Heart left ventricle (tissue), 16 donors: ENCODE data around the gene GZMM. TPM values are rescaled to one million over a fixed set of nuclear protein-coding genes. Genes with fewer than 3 reads are reported as not detected.

ENCODE experiments used
- ATAC-seq, 4 donors: fragments of 200-7000 bp; cut with Tn5 transposase; one replicate each; pipeline ENCODE4 v1.9.1; 2020 to 2022; ENCODE audit warnings: moderate library complexity in 4 of 4, mild to moderate bottlenecking in 3 of 4, moderate number of reproducible peaks in 1 of 4
- DNase-seq, 5 donors: peaks; one replicate each; pipeline ENCODE4 v3.0.0-alpha.2; 2020
- H3K27ac ChIP-seq, 12 donors: fragments of 200-600 bp; sonication (generic) in 4 of 12; one replicate each; pipeline versions ENCODE4 v1.5.0 to v1.8.0; 2016 to 2022; ENCODE audit warnings: mild to moderate bottlenecking in 2 of 12
- H3K27me3 ChIP-seq, 9 donors: fragments of 200-600 bp; sonication (generic) in 2 of 9; one replicate each; pipeline versions ENCODE4 v1.5.1 to v1.8.0; 2016 to 2022; ENCODE audit warnings: mild to moderate bottlenecking in 3 of 9
- H3K36me3 ChIP-seq, 9 donors: fragments of 200-600 bp; sonication (generic) in 2 of 9; one replicate each; pipeline versions ENCODE4 v1.5.0 to v1.8.0; 2018 to 2022; ENCODE audit warnings: mild to moderate bottlenecking in 2 of 9
- H3K4me1 ChIP-seq, 12 donors: fragments of 200-600 bp; sonication (generic) in 4 of 12; one replicate each; pipeline versions ENCODE4 v1.5.0 to v1.8.0; 2016 to 2022; ENCODE audit warnings: mild to moderate bottlenecking in 3 of 12
- H3K4me3 ChIP-seq, 12 donors: fragments of 200-600 bp; sonication (generic) in 4 of 12; one replicate each; pipeline versions ENCODE4 v1.5.0 to v1.8.0; 2017 to 2022; ENCODE audit warnings: mild to moderate bottlenecking in 9 of 12, moderate library complexity in 4 of 12
- H3K9me3 ChIP-seq, 12 donors: fragments of 200-600 bp; sonication (generic) in 4 of 12; one replicate each; pipeline versions ENCODE4 v1.5.0 to v1.8.0; 2016 to 2022; ENCODE audit warnings: mild to moderate bottlenecking in 1 of 12
- POLR2A ChIP-seq, 2 donors: fragments of 450-650 bp; IDR thresholded peaks; one replicate each; pipeline ENCODE4 v1.6.1; 2017; ENCODE audit warnings: antibody characterized with exemption in 2 of 2, mild to moderate bottlenecking in 2 of 2, moderate library complexity in 2 of 2
- WGBS, 4 donors: extraction: QIAGEN DNeasy Blood & Tissue Kit in 2 of 4; methylation state at CpG; one replicate each; pipeline versions ENCODE4 v1.1.5 to v1.1.7; 2013 to 2018; 5-methylcytosine and 5-hydroxymethylcytosine counted together
- intact Hi-C, 10 donors: fragments of 100-400 bp; cut with DNase I; formaldehyde crosslinking; loops; one replicate each; pipeline versions ENCODE4 v1.11.1 to v1.14.2; 2022
- polyA plus RNA-seq, 2 donors: library from polyadenylated mRNA; stranded (reverse); fragments of 200-250 nt; gene quantifications; one replicate each; pipeline ENCODE4 v1.2.3, GENCODE V29; 2013
- total RNA-seq, 9 donors: library from RNA; depleted of rRNA in 2 of 9; stranded (reverse); fragments of >200 nt in 2 of 9; fragmentation: NEBNext Ultra II Directional in 3 of 9; extraction: Animal tissue kit (Norgen Biotek cat#: 25700) in 3 of 9; gene quantifications; one replicate each; pipeline versions ENCODE4 v1.1.0 to v1.2.4, GENCODE V29; 2016 to 2023
- TF ChIP-seq, protein P1 (sequence below), 12 donors: fragments of 200-600 bp; sonication (generic) in 4 of 12; IDR thresholded peaks; one replicate each; pipeline versions ENCODE4 v1.5.0 to v1.8.0; 2018 to 2022; ENCODE audit warnings: antibody characterized with exemption in 12 of 12, mild to moderate bottlenecking in 5 of 12
- donor health status: ischemic (EF 13 %, LVEDD 7.1; RV severe dilation, severe dysfunction).
- donor health status: healthy with polysubstance abuse.
- donor health status: DM: no; HTN: yes; CAD: no.
- donor health status: DM: no; HTN: no; CAD: no.
- donor health status: ischemic (EF 25% LVEDD 6.9; RV normal size, moderate dysfunction).
- donor health status: ischemic (EF 25% LVEDD 5.7; RV mildly dilated, moderate dysfunction).
- donor health status: healthy.
- donor health status: DM: yes; HTN: yes; CAD: no.
- donor health status: ischemic (EF 35%, LVEDD 5.7; RV mildly dilated, moderate dysfunction).
- donor health status: nonischemic (EF 11% LVEDD 7.7; RV severe dilation, severe dysfunction).
- donor health status: DM: yes; HTN: yes; CAD: no.
- donor health status: PGD.
- donor health status: ischemic (EF 29% LVEDD 5.4; RV normal size, mild dysfunction).
- donor health status: nonischemic (EF 23%, LVEDD 6.1; RV moderate dilation, normal function).

GZMM gene
- total and polyA plus RNA-seq, 11 donors, result 0.12 to 3.0 (median 0.47) TPM; not detected in 5

GRCh38 chr19:588093-588740 is 44.4 kb downstream of the GZMM start:
- intact Hi-C loops, result loop anchor here in 1 of 10 donors (10.0 kb wide), 1 partner anchor 147 kb away; no protein-coding TSS in a partner anchor
- 7 to 14% (median 8%) methylated on average over 20 to 41 of the region's 41 CpGs for WGBS, 4 donors
- Histone ChIP-seq H3K36me3 (peaks cover 0 to 5% (median 3%) of the 10 kb centered on the region in 9 donors), H3K27me3 (peaks cover 15 to 51% (median 29%) of the 10 kb centered on the region in 9 donors), H3K4me1 (peaks cover 0 to 42% (median 21%) of the 10 kb centered on the region in 12 donors), H3K4me3 (peak overlapping the region in 1 of 12 donors; percentile 16), H3K27ac (peak overlapping the region in 8 of 12 donors; percentile 10 to 69 (median 32)), H3K9me3 (no peaks in the 10 kb centered on the region)
- ATAC-seq, result peak; percentile 14 to 62 (median 31)
- no peak for TF ChIP-seq POLR2A (IDR thresholded peaks at IDR 0.05)
- TF ChIP-seq, protein P1, sequence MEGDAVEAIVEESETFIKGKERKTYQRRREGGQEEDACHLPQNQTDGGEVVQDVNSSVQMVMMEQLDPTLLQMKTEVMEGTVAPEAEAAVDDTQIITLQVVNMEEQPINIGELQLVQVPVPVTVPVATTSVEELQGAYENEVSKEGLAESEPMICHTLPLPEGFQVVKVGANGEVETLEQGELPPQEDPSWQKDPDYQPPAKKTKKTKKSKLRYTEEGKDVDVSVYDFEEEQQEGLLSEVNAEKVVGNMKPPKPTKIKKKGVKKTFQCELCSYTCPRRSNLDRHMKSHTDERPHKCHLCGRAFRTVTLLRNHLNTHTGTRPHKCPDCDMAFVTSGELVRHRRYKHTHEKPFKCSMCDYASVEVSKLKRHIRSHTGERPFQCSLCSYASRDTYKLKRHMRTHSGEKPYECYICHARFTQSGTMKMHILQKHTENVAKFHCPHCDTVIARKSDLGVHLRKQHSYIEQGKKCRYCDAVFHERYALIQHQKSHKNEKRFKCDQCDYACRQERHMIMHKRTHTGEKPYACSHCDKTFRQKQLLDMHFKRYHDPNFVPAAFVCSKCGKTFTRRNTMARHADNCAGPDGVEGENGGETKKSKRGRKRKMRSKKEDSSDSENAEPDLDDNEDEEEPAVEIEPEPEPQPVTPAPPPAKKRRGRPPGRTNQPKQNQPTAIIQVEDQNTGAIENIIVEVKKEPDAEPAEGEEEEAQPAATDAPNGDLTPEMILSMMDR (IDR thresholded peaks at IDR 0.05), result peak; percentile 32 to 61 (median 43)
- DNase-seq, result peak; percentile 73 to 87 (median 84)

- Histone ChIP-seq H3K36me3 (no peaks in the 10 kb centered on the region), H3K4me1 (peaks cover 0 to 34% (median 19%) of the 10 kb centered on the region in 12 donors), H3K9me3 (no peaks in the 10 kb centered on the region), H3K4me3 (peak overlapping the region in 8 of 12 donors; percentile 17 to 41 (median 24)), H3K27me3 (peaks cover 15 to 51% (median 29%) of the 10 kb centered on the region in 9 donors), H3K27ac (peak overlapping the region in 10 of 12 donors; percentile 10 to 69 (median 42))
- intact Hi-C loops, result loop anchor here in 1 of 10 donors (10.0 kb wide), 1 partner anchor 146 kb away; no protein-coding TSS in a partner anchor
- TF ChIP-seq, protein P1 (IDR thresholded peaks at IDR 0.05), result no peak
- no peak for TF ChIP-seq POLR2A (IDR thresholded peaks at IDR 0.05)
- 5 to 39% (median 19%) methylated on average over 14 to 54 of the region's 54 CpGs for WGBS, 4 donors
- ATAC-seq, result no peak
- peak in 1 of 5 donors; percentile 59 for DNase-seq
Measured at GRCh38 chr19:588741-589692, 45.2 kb downstream of the GZMM start.

GRCh38 chr19:589693-590395 is 46.0 kb downstream of the GZMM start, which contains the start of gene HCN2:
Gene HCN2 (plus strand): TSS chr19:589881. CDS start chr19:589946, 65 bp downstream.
- TF ChIP-seq, protein P1 (IDR thresholded peaks at IDR 0.05), result no peak
- TF ChIP-seq POLR2A (IDR thresholded peaks at IDR 0.05), result no peak
- WGBS, 4 donors, result 0 to 4% (median 1%) methylated on average over 10 to 108 of the region's 132 CpGs
- Histone ChIP-seq H3K4me1 (peaks cover 0 to 29% (median 16%) of the 10 kb centered on the region in 12 donors), H3K4me3 (peak within 1 kb of the TSS in 11 of 12 donors; percentile 8 to 44 (median 28)), H3K36me3 (no peaks in the 10 kb centered on the region), H3K27me3 (peaks cover 15 to 51% (median 29%) of the 10 kb centered on the region in 9 donors), H3K27ac (peak within 1 kb of the TSS in 9 of 12 donors; percentile 10 to 69 (median 43)), H3K9me3 (no peaks in the 10 kb centered on the region)
- intact Hi-C loops, result loop anchor here in 2 of 10 donors (10.0 kb wide), 2 partner anchors 65 to 145 kb away; no protein-coding TSS in a partner anchor
- ATAC-seq, result no peak
- no peak for DNase-seq
